H1 (cell line): ENCODE data around the gene UNC13C. TPM values are rescaled to one million over a fixed set of nuclear protein-coding genes. Genes with fewer than 3 reads are reported as not detected.

Experiments used
- BCL11A ChIP-seq, 2 experiments: IDR thresholded peaks; one replicate each; pipeline ENCODE4 v1.6.1; 2011; ENCODE audit warnings: low read depth in 2 of 2, low read length in 2 of 2, mild to moderate bottlenecking in 2 of 2
- HDAC6 ChIP-seq: IDR thresholded peaks from one replicate; pipeline ENCODE4 v1.7.1; 2012; ENCODE audit warnings: low read depth, mild to moderate bottlenecking, inconsistent platforms, low read length, moderate library complexity
- PHF8 ChIP-seq: fragments of 200-600 bp; sonication (generic); conservative IDR thresholded peaks from 2 replicates; pipeline ENCODE4 v1.7.1; 2012; ENCODE audit warnings: low read depth, mild to moderate bottlenecking, inconsistent platforms, low read length, moderate library complexity
- RXRA ChIP-seq: IDR thresholded peaks from 2 replicates; pipeline ENCODE4 v1.6.1; 2011; ENCODE audit warnings: low read depth, mild to moderate bottlenecking, low read length, moderate library complexity; ENCODE audit not compliant: insufficient read depth
- polyA plus RNA-seq, 7 experiments: library from polyadenylated mRNA; depleted of rRNA in 3 of 7; stranded (reverse) in 5 of 7; unstranded in 2 of 7; fragments of >200 nt in 5 of 7; fragments of 200-250 nt in 2 of 7; gene quantifications; 1 replicate in 5 of 7; 2 replicates in 1 of 7; 4 replicates in 1 of 7; pipeline versions ENCODE4 v1.2.1 to v1.2.3, GENCODE V29; 2011 to 2013; ENCODE audit warnings: missing spikeins in 2 of 7, mixed read lengths in 2 of 7
- total RNA-seq: library from RNA; stranded (reverse); fragmentation: NEBNext Ultra II Directional; extraction: Animal tissue kit (Norgen Biotek cat#: 25700); gene quantifications from 2 replicates; pipeline ENCODE4 v1.2.1, GENCODE V29; 2021

Gene UNC13C
- total and polyA plus RNA-seq, 2 of the 8 experiments (the other 6 are each of a cell fraction or from before 2014, with no cell fraction given) = 0.02 to 0.13 TPM

GRCh38 chr15:53955396-53955795, 22.8 kb upstream of the UNC13C start (continued):
- no peak for TF ChIP-seq RXRA
- TF ChIP-seq HDAC6 = no peak
- no peak for TF ChIP-seq BCL11A (IDR thresholded peaks at IDR 0.05; ENCODE audit: low read depth in 2 of 2, low read length in 2 of 2)
- TF ChIP-seq PHF8 = no peak
